HepG2 (cell line): ENCODE data around the gene PSMB11. TPM values are rescaled to one million over a fixed set of nuclear protein-coding genes. Genes with fewer than 3 reads are reported as not detected.
A peak's percentile ranks its signal among the peaks of the same experiment; 100 is the strongest.

ENCODE experiments used
- HNF4G ChIP-seq, 2 experiments: sonication (generic) in 1 of 2; formaldehyde crosslinking in 1 of 2; IDR thresholded peaks; 2 replicates each; pipeline versions ENCODE4 v1.4.0 to v1.6.1; 2011 to 2020; ENCODE audit warnings: borderline replicate concordance in 2 of 2, low read depth in 2 of 2, mild to moderate bottlenecking in 2 of 2, low read length in 1 of 2, missing genetic modification reagents in 1 of 2, moderate library complexity in 1 of 2
- HNRNPLL ChIP-seq: fragments of 200-400 bp; formaldehyde crosslinking; IDR thresholded peaks from 2 replicates; pipeline ENCODE4 v1.6.1; 2017; ENCODE audit warnings: mild to moderate bottlenecking, low read depth, low read length; ENCODE audit not compliant: poor library complexity, severe bottlenecking
- MAFK ChIP-seq, 2 experiments: IDR thresholded peaks in 1 of 2; conservative IDR thresholded peaks in 1 of 2; 2 replicates each; pipeline ENCODE4 v1.6.1; 2011; ENCODE audit warnings: improper control_type of control experiment in 2 of 2, low read length in 2 of 2
- NR3C1 ChIP-seq: sonication (generic); formaldehyde crosslinking; IDR thresholded peaks from 2 replicates; pipeline ENCODE4 v1.4.0; 2020; ENCODE audit warnings: missing genetic modification reagents
- RERE ChIP-seq: IDR thresholded peaks from 2 replicates; pipeline ENCODE4 v1.6.1; 2016; ENCODE audit warnings: low read depth, missing genetic modification reagents, missing compliant biosample characterization
- ZBTB4 ChIP-seq: sonication (generic); formaldehyde crosslinking; IDR thresholded peaks from 2 replicates; pipeline ENCODE4 v1.4.0; 2020; ENCODE audit warnings: missing genetic modification reagents, mild to moderate bottlenecking, borderline replicate concordance
- ZMYM2 ChIP-seq: sonication (generic); formaldehyde crosslinking; IDR thresholded peaks from 2 replicates; pipeline ENCODE4 v1.8.0; 2022; ENCODE audit warnings: mild to moderate bottlenecking, missing genetic modification reagents
- ZNF614 ChIP-seq: IDR thresholded peaks from 2 replicates; pipeline ENCODE4 v1.6.1; 2018; ENCODE audit warnings: missing biosample characterization, missing genetic modification reagents, inconsistent platforms, borderline replicate concordance
- ZNF788 ChIP-seq: sonication (generic); formaldehyde crosslinking; IDR thresholded peaks from 2 replicates; pipeline ENCODE4 v1.5.0; 2020; ENCODE audit warnings: mild to moderate bottlenecking, missing genetic modification reagents, borderline replicate concordance
- polyA plus RNA-seq, 8 experiments: library from polyadenylated mRNA; depleted of rRNA in 3 of 8; stranded (reverse) in 7 of 8; unstranded in 1 of 8; fragments of >200 nt; fragmentation: Illumina TruSeq in 4 of 8; extraction: Trizol in 4 of 8; gene quantifications; 2 replicates each; pipeline versions ENCODE4 v1.2.1 to v1.2.3, GENCODE V29; 2011 to 2016; ENCODE audit warnings: low read depth in 4 of 8, missing spikeins in 1 of 8, mixed read lengths in 1 of 8; ENCODE audit not compliant: insufficient read depth in 1 of 8
- total RNA-seq, 5 experiments: library from RNA; depleted of rRNA; stranded (reverse); fragments of >200 nt; fragmentation: Illumina TruSeq; extraction: Trizol; gene quantifications; 2 replicates each; pipeline ENCODE4 v1.2.3, GENCODE V29; 2016; ENCODE audit warnings: low read depth in 1 of 5
- TF ChIP-seq, protein P1 (sequence below), 2 experiments: sonication (generic) in 1 of 2; formaldehyde crosslinking in 1 of 2; IDR thresholded peaks; 2 replicates each; pipeline versions ENCODE4 v1.5.1 to v1.6.1; 2011 to 2020; ENCODE audit warnings: borderline replicate concordance in 1 of 2, low read depth in 1 of 2, low read length in 1 of 2, mild to moderate bottlenecking in 1 of 2, missing genetic modification reagents in 1 of 2, moderate library complexity in 1 of 2
- TF ChIP-seq, protein P2 (sequence below): sonication (generic); formaldehyde crosslinking; conservative IDR thresholded peaks from 2 replicates; pipeline ENCODE4 v1.4.0; 2020; ENCODE audit warnings: missing genetic modification reagents
- TF ChIP-seq, protein P3 (sequence below): sonication (generic); formaldehyde crosslinking; IDR thresholded peaks from 2 replicates; pipeline ENCODE4 v1.4.0; 2020; ENCODE audit warnings: mild to moderate bottlenecking, missing genetic modification reagents

The PSMB11 gene
- total and polyA plus RNA-seq, 2 of the 13 experiments (the other 11 are each of a cell fraction or from before 2014, with no cell fraction given), result not detected

- TF ChIP-seq, protein P1, sequence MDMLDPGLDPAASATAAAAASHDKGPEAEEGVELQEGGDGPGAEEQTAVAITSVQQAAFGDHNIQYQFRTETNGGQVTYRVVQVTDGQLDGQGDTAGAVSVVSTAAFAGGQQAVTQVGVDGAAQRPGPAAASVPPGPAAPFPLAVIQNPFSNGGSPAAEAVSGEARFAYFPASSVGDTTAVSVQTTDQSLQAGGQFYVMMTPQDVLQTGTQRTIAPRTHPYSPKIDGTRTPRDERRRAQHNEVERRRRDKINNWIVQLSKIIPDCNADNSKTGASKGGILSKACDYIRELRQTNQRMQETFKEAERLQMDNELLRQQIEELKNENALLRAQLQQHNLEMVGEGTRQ (IDR thresholded peaks at IDR 0.05; ENCODE audit: low read depth, low read length), result peak; percentile 5; the same call in 1 of the 2 replicates
- TF ChIP-seq, protein P1 (CRISPR knock-in tag; IDR thresholded peaks at IDR 0.05; ENCODE audit: borderline replicate concordance), result no peak; the same call in 1 of the 2 replicates
- TF ChIP-seq ZMYM2, result peak; percentile 74; the same call in 1 of the 2 replicates
- peak; percentile 45 for TF ChIP-seq RERE (CRISPR knock-in tag)
- TF ChIP-seq ZNF614, result peak; percentile 96
- peak; percentile 80 to 92; a peak in 3 of 4 replicates for TF ChIP-seq MAFK (conservative IDR thresholded peaks at IDR 0.05 in 1 of 2, IDR thresholded peaks at IDR 0.05 in 1 of 2; ENCODE audit: low read length in 2 of 2)
- peak; percentile 93 for TF ChIP-seq HNRNPLL
- TF ChIP-seq ZBTB4, result peak; percentile 85
- TF ChIP-seq, protein P2, sequence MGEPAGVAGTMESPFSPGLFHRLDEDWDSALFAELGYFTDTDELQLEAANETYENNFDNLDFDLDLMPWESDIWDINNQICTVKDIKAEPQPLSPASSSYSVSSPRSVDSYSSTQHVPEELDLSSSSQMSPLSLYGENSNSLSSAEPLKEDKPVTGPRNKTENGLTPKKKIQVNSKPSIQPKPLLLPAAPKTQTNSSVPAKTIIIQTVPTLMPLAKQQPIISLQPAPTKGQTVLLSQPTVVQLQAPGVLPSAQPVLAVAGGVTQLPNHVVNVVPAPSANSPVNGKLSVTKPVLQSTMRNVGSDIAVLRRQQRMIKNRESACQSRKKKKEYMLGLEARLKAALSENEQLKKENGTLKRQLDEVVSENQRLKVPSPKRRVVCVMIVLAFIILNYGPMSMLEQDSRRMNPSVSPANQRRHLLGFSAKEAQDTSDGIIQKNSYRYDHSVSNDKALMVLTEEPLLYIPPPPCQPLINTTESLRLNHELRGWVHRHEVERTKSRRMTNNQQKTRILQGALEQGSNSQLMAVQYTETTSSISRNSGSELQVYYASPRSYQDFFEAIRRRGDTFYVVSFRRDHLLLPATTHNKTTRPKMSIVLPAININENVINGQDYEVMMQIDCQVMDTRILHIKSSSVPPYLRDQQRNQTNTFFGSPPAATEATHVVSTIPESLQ (CRISPR knock-in tag), result peak; percentile 88; the same call in 1 of the 2 replicates
- no peak for TF ChIP-seq NR3C1 (CRISPR knock-in tag)
- TF ChIP-seq HNF4G (IDR thresholded peaks at IDR 0.05; ENCODE audit: borderline replicate concordance, low read depth, low read length), result no peak
- no peak for TF ChIP-seq HNF4G (CRISPR knock-in tag; IDR thresholded peaks at IDR 0.05; ENCODE audit: borderline replicate concordance, low read depth)
- TF ChIP-seq, protein P3, sequence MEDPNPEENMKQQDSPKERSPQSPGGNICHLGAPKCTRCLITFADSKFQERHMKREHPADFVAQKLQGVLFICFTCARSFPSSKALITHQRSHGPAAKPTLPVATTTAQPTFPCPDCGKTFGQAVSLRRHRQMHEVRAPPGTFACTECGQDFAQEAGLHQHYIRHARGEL, result peak; percentile 86; the same call in 1 of the 2 replicates
- peak; percentile 96 for TF ChIP-seq ZNF788
Measured at GRCh38 chr14:23034498-23035302, 7.3 kb upstream of the PSMB11 start, which contains the start of gene PSMB5 (continued).
